GM21717 (cell line): ENCODE results near the gene WDR77.

Experiments
- ATAC-seq: cut with Tn5 transposase; IDR thresholded peaks from one replicate; pipeline ENCODE4 v1.9.1; 2021; ENCODE audit warnings: mild to moderate bottlenecking, moderate library complexity; ENCODE audit not compliant: unreplicated experiment

Gene WDR77

DNA sequence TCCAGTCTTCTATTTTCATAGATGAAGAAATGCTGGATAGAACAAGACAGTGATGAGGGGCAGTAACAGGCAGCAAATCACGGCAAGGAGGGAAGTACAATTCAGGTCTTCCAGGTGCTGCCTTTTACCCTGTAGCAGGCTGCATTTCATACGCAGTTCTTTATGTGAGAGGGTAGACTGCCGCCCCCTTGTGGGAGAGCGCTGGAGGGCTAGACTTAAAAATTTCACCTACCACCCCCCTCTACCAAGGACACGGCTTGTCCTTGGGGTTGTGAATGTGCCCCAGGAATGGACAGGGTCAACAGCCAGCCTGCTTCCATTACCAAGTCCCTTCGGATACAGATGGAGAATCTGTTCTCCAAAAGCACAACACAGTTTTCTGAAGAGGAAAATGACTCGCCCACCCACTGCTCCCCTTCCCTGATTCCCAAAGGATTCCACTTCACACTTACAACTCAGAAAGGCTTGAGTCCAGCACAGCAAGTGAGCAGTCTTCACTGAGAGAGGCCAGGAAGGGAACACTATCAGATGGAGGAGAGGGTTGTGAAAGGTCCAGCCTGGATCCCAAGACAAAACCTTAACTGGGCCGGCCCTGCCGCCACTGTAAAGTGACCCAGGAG lies 7.4 kb downstream of the WDR77 start:
- ATAC-seq = no peak

DNA sequence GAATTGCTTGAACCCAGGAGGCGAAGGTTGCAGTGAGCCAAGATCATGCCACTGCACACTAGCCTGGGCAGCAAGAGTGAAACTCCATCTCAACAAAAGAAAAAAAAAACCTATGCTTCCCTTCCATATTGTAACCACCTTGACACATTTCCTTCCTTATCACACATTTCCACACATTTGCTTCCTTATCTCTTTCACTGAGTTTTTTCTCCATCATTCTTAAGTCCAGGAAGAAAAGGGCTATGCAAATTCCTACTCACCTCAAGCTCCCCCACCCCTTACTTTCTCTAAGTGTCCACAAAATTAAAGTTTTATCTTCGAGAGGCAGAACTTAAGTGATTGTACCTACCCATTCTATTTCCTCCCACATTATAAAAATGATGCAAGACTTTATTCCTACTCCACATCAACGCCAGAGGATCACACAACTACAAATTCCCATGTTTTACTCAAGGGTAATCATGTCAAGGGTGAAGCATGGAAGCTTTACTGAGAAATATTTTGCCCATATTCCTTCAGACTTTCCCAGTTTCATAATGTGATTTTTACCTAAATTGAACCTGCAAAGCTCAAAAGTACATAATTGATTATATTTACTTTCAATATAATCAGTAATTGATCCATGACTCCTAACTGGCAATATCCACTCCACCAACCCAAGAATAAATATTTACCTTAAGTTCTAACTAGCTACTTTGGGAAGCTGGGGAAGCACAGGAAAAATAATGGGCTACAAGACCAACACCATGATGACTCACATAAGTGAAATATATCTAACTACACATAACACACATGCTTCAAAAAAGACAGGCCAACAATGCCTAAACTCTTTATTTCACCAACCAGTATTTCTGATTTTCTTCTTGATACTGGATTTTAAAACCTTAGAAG lies 9.3 kb downstream of the WDR77 start:
- ATAC-seq = no peak

DNA sequence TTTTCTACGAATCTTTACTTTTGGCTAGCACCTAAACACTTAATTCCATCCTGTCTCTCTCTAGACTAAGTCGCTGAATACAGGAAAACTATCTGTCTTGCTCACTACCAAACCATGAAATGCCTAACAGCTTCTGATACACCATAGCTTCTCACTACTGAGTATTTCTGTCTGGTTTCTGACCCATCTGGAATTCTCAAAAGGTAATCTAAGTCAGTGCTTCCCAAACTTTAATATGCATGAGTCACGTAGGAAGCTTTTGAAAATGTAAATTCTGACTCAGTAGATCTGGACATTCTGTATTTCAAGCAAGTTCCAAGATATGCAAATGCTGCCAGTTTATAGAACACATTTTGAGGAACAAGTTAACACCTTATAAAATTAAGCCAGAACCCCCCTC lies 12.3 kb downstream of the WDR77 start:
- no peak for ATAC-seq

DNA sequence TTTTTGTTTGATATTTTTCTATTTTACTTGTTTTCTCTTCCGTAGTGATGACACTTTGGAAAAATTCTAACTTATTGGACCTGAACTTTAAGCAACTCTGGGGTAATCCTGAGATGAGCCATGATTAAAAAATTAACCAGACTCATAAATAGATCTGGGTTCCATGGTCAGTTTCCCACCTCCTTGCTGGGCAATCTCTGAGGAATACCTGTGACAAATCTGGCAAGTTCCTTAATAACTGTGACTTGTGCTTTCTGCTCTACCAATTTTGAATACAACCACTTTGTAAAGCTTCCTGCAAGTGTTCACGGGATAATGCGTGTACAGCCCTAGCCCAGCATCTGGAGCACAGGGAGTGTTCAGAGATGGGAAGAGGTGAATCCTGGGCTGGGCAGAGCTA lies 24.8 kb downstream of the WDR77 start:
- ATAC-seq = no peak

DNA sequence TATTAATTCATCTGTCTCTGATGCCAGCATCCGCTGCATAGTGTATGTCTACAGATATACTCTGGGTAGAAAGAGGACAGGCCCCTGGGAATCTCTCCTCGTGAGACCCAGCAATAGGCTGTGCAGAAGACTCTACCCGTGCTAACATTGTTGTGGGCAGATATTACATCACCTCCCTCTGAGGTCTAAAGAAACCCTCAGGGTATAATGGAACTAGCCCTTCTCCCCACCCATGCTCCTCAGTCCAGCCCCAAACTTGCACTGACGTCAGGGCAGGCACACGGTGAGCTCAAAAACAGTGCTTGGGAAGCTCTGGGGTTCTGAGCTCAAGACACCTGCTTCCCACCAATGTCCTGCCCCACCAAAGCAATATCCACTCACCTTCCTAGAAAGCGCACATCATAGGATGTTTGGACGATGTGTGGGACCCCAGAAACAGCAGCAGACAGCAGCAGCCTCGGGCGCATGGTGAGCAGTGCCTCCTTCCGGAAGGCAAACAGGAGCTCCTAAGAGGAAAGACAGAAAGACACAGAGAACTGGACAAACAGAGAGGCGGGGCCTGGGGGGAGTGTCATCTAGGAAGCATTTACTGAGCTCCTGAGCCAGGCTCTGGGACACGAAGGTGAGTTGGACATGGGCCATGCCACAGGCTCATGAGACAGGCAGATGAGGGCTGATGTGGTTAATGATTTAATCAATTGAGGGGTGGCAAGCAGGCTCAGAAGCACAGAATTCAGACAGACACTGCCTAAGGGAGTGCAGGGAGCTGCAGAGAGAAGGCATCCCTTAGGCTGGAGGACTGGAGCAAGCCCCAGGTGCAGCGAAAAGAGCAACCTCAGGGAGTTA lies 26.3 kb downstream of the WDR77 start:
- no peak for ATAC-seq

DNA sequence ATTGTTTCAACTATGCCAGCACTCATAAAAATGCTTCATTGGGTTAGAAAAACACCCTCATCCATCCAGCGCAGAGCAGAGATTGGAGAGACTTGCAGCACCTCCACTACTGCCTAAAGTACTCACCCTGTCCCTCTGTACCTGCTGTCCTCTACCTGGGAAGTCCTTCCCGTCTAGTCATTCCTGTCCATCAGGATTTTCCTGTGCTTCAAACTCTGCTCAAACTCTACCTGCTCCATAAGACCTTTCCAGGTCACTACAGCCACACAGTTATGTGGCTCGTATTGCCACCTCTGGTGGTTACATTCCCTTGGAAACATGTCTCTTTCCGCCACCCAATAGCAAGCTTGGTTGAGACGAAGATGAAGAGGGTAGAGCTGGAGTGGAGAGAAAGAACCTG lies 28.7 kb downstream of the WDR77 start:
- ATAC-seq = no peak

DNA sequence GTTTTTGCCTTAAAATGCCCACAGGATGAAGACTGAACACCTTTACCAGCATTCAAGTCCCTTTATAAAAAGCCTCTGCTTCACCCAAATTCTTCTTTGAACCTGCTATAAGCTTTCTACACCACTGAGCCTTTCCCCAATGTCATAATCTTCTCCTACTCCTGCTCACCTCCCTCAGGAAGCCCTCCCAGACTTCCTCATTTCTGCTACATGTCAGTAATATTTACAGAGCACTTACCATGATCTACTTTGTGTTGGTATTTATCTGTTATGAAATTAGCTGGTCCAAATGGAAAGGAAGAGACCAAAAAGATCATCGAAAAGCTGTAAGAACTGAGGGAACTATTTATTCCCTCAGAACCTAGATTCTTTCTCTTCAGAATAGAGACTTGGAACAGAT lies 30.0 kb downstream of the WDR77 start:
- no peak for ATAC-seq

DNA sequence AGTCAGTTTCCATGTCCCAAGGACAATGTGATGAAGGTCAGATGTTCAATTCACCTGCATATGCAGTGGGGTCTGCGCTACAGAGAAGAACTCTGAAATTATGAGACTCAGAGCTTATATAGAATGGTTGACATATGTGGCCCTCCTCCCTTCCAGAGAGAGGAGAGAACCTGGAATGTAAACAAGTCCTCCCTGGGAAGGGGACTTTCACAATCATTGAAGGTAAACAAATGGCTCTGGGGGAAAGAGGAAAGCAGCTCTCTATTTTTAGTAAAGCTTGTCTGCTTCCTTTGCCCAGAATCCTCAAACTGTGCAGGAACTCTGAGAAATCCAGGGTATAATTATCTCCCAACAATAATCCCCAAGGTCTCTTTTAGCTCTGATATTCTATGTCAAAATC lies 31.3 kb downstream of the WDR77 start:
- no peak for ATAC-seq

DNA sequence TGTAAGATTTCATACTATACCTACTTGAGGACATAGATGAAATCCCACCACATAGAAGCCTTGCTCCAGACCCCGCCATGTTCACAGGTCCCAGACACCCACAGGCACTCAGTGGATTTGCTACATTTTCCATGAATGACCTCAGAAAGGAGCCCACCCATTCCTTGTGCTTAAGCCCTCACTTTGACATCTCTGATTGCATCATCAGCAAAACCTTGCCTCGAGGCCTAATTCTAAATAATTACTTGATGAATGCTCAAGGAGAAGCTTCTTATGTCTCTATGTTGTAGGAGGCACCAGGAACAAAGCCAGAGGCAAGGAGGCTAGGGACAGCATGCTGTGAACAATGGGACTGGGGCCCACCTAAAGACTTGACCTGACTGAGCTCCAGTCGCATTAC lies 33.6 kb downstream of the WDR77 start:
- no peak for ATAC-seq

DNA sequence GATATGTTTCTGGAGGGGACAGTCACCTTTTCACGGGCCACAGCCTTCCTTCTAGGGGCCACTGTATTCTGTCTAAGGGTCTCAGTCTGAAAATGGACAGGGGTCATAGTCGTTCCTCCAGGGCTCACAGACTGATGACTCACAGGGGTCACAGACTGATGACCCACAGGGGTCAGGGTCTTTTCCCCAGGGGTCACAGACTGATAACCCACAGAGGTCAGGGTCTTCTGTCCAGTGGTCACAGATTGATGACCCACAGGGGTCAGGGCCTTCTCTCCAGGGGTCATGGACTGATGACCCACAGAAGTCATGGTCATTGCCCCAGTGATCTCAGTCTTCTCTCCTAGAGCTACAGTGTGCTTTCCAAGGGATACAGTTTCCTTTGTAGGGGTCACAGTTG lies 34.3 kb downstream of the WDR77 start:
- ATAC-seq = no peak

DNA sequence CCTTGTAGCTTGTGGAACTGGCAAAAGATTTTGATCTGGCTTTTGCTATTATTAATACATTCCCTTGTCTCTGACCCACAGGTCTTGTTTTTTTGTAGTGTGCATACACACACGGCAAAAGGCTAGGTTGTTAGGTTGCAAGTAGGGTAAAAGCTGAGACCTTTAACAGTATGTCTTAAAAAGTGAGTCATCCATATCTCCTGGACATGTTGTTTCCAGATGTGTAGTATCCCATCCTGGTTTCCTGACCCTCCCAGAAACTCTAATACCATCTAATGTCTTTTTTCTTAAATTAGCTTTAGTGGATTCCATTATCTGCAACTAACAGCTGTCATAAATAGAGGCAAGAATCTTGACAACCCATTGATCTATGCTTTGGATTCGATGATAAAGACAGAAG lies 36.2 kb downstream of the WDR77 start:
- ATAC-seq = no peak

DNA sequence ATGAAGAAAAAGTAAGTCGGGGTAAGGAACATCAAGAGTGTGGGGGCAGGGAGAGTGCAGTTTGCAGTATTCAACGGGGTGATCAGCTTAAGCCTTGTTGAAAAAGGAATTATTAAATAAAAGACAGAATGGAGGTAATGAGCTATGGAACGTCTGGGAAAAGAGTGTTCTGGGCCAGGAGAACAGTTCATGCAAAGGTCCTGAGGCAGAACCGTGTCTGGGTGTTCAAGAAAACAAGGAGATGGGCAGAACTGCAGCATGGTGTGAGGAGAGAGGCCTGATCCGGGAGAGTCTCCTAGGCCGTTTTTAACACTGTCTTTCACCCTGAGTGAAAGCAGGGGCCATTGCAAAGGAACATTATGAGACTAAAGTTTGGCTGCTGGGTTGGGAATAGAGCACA lies 41.8 kb downstream of the WDR77 start:
- no peak for ATAC-seq

DNA sequence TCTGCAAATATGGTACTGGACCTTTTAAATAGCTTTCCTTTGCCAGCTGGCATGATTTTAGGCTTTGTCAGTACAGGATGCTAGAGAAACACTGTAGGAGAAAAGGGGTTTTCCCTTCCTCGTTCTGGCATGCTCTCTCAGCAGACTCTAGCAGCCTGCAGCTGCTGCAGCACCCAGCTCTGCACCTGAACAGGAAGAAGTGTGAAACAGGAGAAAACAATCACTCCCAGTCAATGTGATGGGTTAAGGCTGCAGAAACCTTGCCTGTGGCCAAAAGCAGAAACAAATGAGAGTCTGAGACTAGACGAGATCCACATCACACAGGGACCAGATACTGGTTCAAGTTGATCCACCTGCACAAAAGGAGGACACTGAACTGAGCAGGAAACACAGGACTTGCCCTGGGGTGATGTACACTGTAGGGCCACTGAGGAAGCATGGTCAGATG lies 42.7 kb downstream of the WDR77 start:
- ATAC-seq = peak; percentile 88

DNA sequence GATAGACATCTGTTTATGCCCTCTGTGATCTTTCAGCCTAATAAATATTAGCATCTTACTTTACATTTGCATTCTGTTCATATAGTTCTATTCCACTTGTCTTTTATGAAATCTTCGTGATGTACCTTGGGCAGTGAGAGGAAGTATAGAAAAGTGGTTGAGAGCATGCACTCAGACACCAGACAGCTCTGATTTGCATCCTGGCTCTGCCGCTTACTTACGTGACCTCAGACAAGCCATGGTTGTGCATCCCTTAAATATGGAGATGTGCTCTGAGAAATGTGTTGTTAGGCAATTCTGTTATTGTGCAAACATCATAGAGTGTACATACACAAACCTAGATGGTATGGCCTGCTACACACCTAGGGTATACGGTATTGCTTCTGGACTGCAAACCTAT lies 44.5 kb downstream of the WDR77 start:
- no peak for ATAC-seq

DNA sequence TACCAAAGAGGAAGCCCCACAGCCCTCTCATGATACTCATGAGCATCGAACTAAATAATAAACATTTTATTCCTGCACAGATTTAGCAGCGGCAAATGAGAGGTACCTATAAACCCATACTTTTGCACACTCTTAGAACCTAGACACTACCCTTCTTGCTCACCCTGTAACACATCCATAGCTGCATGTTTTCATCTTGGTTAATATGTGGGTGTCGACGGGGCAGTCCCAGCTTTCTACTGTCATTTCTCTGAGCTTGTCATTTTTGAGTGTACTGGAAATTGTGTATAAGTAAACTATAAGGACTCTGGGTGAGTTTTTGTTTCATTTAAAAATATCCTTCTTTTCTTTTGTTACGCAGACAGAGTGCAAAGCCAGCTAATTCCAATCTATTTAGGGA lies 47.0 kb downstream of the WDR77 start:
- no peak for ATAC-seq

DNA sequence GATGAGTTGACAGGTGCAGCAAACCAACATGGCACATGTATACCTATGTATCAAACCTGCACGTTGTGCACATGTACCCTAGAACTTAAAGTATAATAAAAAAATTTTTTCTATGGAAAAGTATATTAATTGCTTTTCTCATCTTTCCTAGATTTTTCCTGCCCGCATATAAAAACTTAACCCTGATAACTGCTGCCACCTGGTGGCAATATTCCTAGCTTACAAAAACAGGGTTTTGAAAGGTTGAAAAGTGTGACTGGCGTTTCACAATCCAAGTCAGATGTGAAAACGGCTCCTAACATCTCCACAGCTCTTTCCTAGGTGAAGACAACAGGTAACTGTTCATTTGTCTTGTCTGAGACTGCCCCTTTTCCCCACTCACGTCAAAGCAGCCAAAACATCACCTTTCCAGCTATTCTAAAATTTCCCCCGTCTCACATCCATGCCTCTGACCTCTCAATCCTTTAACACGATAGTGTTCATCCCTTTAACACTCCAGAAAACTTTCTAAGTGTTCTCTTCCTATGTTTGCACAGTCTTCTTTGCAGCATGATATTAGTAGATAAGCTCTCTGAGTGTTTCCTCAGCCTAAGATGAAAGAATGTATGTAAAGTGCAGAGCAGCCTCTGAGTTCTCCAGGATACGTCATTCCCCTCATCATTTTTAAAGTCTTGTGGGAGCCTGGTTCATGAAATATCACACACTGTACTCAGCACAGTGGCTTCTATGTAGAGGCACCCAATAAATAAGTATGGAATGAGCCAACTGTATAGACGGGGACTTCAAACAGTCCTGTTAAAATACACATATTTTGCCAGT lies 49.1 kb downstream of the WDR77 start:
- ATAC-seq = no peak

DNA sequence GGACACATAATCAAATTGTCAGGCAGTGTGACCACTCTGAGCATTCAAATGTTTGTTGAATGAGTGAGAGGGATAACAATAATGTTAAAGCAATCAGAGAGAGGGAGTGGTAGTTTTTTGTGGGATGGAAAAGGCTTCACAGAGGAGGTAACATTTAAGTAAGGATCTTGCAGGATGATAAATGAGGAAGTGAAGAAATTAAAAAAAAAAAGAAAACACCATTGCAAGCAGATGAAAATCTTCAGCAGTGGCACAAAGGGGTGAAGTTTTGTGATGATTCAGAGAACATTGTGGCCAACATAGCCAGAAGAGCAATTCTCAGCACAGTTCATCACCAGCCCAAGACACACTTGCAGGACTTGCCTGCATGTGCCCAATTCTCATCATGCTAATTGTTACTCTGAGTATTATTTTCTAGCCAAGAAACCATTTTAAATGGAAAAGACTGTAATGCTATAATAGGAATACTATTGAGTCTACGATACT lies 56.6 kb downstream of the WDR77 start:
- ATAC-seq = no peak

DNA sequence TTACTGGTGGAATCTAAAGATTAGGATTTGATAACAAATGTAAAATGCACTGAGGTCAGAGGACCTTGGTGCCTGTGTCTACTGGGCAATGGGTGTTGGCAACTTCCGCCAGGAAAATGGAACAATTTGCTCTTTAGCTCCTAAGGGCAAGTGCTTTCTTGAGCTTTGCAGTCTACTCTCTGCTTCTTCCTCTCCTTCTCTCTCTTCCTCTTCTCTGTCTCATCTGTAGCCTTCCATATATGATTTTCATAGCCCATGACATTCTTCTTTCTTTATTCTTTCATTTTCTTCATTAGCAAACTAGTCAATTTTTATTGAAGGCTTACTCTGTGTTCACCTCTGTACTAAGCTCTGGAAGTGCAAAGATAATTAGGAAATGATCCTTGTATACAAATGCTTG lies 57.0 kb downstream of the WDR77 start:
- no peak for ATAC-seq
